ENCODE measurements around the gene BEND4.

Gene BEND4

DNA sequence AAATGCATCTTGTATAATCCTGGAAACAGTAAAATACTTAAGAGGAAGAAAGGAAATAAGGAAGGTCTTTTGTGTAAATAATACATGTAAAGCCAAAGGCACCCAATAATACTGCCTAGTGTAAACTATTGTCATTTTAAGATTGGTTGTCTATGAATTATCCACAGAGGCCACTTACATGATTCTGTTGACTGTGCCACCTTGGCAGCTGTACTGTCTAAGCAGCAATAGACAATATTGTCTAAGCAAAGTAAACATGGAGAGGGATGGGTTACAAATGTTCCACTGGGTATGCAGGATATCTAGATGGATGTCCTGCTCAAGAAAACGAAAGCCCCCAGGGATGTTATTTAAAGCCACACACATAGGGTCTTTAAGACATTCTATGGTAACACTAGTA is 19.4 kb downstream of the BEND4 start:
- TF ChIP-seq, protein P1, sequence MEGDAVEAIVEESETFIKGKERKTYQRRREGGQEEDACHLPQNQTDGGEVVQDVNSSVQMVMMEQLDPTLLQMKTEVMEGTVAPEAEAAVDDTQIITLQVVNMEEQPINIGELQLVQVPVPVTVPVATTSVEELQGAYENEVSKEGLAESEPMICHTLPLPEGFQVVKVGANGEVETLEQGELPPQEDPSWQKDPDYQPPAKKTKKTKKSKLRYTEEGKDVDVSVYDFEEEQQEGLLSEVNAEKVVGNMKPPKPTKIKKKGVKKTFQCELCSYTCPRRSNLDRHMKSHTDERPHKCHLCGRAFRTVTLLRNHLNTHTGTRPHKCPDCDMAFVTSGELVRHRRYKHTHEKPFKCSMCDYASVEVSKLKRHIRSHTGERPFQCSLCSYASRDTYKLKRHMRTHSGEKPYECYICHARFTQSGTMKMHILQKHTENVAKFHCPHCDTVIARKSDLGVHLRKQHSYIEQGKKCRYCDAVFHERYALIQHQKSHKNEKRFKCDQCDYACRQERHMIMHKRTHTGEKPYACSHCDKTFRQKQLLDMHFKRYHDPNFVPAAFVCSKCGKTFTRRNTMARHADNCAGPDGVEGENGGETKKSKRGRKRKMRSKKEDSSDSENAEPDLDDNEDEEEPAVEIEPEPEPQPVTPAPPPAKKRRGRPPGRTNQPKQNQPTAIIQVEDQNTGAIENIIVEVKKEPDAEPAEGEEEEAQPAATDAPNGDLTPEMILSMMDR (conservative IDR thresholded peaks at IDR 0.05) = no peak
- no peak for TF ChIP-seq ZFX (IDR thresholded peaks at IDR 0.05)
- H3K27ac ChIP-seq = peak overlapping the region; percentile 50; the same call in 1 of the 2 replicates

DNA sequence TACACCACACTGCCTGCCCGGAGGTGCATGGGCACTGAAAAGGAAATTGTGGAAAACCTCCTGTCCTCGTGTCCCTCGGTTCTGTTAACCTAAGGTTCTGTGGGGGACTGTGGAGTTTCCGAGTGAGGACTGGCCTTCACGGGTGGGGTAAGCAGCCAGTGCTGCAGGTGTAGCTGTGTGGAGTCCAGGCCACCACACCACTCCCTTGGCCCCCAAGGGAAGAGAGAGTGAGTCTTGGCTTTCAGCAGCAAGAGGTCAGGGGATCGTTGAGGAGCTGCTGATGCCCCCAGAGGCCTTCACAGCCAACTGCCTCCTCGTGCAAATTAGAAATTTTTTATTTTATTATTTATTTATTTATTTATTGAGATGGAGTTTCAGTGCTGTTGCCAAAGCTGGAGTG is 20.4 kb downstream of the BEND4 start:
- TF ChIP-seq ZFX (IDR thresholded peaks at IDR 0.05) = no peak
- TF ChIP-seq, protein P1 (conservative IDR thresholded peaks at IDR 0.05) = no peak
- H3K27ac ChIP-seq = peak overlapping the region; percentile 79

DNA sequence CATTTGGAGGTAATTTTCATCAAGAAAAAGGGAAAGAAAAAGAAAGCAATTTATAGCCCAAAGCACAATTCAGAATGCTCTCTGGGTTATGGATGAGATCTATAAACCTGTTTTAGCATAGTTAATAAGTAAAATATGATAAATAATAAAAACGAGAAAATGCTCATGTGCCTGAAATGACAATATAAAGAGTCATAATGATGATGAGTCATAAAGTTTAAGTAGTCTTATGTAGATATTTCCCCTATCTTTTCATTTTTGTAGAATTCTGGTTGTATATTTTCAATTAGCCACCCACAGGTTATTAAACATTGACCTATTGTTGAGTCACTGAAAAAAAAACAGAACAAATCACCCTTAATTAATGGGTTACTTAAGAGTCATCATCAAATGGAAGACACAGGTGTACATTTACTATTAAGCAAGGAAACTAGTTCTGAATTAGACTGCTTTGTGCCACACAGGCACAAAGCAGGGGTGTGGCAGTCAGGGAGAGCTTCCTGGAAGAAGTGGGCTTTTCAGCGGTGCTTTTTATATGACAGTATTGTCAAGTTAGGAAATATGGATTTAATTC is 29.3 kb downstream of the BEND4 start:
- H3K27ac ChIP-seq = no peak overlapping the region

DNA sequence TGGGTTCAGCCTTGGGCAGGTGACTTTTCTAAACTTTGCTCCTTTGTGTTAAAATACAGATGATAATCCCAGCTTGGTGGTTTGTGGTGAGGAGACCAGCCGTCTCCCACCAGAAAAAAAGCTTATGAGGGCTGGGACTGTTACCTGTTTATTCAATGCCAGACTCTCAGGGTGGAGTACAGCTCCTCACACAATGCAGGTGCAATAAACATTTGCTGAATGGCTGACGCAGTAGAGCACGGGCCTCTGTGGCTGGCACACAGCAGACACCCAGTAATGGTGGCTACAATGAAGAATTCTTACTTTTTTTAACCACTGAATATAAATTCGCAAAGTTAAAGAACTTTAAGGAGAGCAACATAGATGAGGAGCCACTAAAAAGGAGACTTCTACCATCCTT is 30.2 kb downstream of the BEND4 start:
- TF ChIP-seq, protein P1 (conservative IDR thresholded peaks at IDR 0.05) = no peak
- TF ChIP-seq ZFX (IDR thresholded peaks at IDR 0.05) = no peak

More for the DNA sequence above, 29.3 kb downstream of the BEND4 start:
- TF ChIP-seq, protein P1 (conservative IDR thresholded peaks at IDR 0.05) = no peak
- no peak for TF ChIP-seq ZFX (IDR thresholded peaks at IDR 0.05)

DNA sequence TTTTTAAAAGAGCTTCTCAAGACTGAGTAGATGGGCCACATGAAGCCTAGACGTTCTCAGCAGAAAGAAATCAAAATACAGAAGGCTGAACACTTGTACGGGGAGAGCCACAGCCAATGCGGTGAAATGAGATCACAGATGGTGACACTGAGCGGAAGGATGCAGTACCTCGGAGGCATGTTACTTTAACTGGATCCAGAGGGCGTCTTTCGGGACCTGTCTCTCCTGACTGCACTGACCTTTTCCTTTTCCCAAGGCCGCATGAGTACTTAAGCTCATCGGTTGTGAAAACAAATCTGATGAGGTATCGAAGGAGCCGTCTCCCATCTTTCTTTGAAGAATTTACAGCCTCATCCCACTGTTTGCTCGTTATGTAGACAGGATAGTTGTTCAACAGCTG is 32.6 kb downstream of the BEND4 start:
- TF ChIP-seq, protein P1 (conservative IDR thresholded peaks at IDR 0.05) = no peak
- no peak for TF ChIP-seq ZFX (IDR thresholded peaks at IDR 0.05)
- H3K27ac ChIP-seq = no peak overlapping the region

More for the DNA sequence above, 30.2 kb downstream of the BEND4 start:
- no peak overlapping the region for H3K27ac ChIP-seq

DNA sequence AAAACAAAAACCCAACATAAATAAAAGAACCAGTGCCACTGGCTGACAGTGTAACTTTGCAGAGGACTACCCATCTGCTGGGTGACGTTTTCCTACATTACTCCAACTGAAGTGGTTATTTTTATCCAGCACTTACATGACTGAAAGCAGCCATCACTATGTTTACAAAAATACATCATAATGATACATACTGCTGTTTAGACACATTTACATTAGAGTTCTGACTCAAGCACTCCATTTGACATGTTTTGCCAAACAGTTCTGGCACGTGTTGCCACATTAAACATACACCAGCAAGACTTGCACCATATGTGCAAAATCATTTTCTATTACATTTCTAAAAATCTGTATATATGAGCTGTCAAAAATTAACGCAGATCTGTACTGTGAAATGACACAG is 39.6 kb downstream of the BEND4 start:
- no peak for TF ChIP-seq ZFX (IDR thresholded peaks at IDR 0.05)
- H3K27ac ChIP-seq = no peak overlapping the region

DNA sequence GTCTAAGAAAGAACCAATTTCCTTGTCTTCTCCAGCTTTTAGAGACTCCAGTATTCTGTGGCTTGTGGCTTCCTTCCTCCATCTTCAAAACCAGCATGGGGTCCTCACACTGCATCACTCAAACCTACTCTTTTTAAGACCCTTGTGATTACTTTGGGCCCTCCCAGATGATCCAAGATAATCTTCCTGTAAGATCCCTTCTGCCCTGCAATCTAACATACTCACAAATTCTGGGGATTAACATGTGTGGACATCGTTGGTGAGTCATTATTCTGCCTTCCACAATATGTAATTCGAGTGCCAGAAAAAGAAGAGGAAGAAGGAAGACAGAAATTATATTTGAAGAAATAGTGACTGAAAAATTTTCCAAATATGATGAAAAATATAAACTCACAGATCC is 47.9 kb downstream of the BEND4 start:
- TF ChIP-seq ZFX (IDR thresholded peaks at IDR 0.05) = no peak
- TF ChIP-seq, protein P1 (conservative IDR thresholded peaks at IDR 0.05) = no peak
- H3K27ac ChIP-seq = no peak overlapping the region

DNA sequence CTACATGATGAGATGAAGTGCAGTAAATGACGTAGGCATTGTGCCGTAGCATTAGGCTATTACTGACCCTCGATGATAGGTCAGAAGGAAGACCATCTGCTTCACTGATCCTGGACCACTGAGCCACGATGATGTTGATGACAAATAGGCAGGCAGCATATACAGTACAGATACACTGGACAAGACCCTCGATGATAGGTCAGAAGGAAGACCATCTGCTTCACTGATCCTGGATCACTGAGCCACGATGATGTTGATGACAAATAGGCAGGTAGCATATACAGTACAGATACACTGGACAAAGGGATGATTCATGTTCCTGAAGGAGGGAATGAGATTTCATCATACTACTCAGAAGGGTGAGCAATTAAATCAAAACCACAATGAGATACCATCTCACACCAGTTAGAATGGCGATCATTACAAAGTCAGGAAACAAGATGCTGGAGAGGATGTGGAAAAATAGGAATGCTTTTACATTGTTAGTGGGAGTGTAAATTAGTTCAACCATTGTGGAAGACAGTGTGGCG is 50.9 kb downstream of the BEND4 start:
- no peak overlapping the region for H3K27ac ChIP-seq
- TF ChIP-seq, protein P1 (conservative IDR thresholded peaks at IDR 0.05) = no peak
- no peak for TF ChIP-seq ZFX (IDR thresholded peaks at IDR 0.05)

Measured in C4-2B (cell line).